NCI-H524 treated with DMSO at 0.1 percent for 48 hours (cell line): ENCODE measurements around the gene KRTAP9-2.
"Not testable (repeated sequence)": the region's sequence is repeated elsewhere in the genome, so short reads cannot be mapped to it uniquely, and the experiment has no call there.

ENCODE experiments used
- DNase-seq: peaks from one replicate; lab custom pipeline; 2025; lab: John Stamatoyannopoulos, UW

KRTAP9-2 gene, protein sequence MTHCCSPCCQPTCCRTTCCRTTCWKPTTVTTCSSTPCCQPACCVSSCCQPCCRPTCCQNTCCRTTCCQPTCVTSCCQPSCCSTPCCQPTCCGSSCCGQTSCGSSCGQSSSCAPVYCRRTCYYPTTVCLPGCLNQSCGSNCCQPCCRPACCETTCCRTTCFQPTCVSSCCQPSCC

DNA sequence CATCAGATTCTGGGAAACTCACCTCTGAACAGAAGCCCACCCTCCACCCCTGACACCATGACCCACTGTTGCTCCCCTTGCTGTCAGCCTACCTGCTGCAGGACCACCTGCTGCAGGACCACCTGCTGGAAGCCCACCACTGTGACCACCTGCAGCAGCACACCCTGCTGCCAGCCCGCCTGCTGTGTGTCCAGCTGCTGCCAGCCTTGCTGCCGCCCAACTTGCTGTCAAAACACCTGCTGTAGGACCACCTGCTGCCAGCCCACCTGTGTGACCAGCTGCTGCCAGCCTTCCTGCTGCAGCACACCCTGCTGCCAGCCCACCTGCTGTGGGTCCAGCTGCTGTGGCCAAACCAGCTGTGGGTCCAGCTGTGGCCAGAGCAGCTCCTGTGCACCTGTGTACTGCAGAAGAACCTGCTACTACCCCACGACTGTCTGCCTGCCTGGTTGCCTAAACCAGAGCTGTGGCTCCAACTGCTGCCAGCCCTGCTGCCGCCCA lies at the start of gene KRTAP9-2:
Gene KRTAP9-2 (plus strand): TSS at position 51 of the 498 bp plus-strand sequence. CDS start 7 bp downstream, at position 58.
- DNase-seq = not testable (repeated sequence)

DNA sequence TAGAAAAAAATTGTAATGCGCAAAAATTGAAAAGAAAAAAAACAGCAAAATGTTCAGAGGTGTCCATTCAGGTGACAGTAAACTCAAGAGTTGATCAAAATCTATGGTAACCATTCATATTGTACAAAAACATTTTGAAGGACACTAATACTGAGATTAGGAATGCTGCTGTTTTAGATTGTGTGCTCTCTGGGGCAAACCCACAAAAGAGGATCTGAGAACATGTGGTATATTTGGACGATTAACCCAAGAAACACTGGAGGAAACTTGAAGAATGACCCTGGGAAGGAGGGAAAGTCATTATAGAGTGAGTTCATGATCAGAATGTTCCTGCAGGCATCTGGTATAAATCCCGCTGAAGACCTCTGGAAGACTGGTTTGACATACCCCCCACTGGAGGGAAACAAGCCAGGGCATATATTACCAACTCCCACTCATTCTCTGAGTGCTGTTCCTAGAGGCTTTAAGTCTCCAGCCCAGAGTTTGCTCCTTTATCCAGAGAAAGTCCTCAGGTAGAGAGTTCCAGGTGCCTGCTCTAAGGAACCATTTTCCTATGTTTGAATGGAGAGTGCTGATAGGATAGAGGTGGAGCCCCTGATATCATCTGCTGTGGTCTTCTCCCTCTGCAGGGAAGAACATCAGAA lies 49.6 kb upstream of the KRTAP9-2 start:
- no peak for DNase-seq

DNA sequence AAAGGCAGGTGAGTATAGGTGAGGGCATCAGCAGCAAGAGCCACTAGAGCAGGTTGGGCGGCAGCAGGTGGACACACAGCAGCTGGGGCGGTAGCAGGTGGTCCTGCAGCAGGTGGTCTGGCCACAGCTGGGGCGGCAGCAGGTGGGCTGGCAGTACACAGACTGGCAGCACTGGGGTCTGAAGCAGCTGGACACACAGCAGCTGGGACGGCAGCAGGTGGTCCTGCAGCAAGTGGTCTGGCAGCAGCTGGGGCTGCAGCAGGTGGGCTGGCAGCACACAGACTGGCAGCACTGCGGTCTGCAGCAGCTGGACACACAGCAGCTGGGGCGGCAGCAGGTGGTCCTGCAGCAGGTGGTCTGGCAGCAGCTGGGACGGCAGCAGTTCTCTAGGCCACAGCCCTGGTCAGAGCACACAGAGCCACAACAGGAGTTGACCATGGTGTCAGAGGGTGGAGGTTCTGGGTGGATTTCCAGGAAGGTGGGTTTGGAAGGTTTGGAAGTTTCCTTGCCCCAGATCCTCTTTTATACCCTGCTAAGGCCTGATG lies 48.6 kb upstream of the KRTAP9-2 start, which contains the start of gene KRTAP4-2:
Gene KRTAP4-2 (minus strand): TSS at position 495 of the 545 bp plus-strand sequence. CDS start 57 bp downstream, at position 438.
- no peak for DNase-seq

DNA sequence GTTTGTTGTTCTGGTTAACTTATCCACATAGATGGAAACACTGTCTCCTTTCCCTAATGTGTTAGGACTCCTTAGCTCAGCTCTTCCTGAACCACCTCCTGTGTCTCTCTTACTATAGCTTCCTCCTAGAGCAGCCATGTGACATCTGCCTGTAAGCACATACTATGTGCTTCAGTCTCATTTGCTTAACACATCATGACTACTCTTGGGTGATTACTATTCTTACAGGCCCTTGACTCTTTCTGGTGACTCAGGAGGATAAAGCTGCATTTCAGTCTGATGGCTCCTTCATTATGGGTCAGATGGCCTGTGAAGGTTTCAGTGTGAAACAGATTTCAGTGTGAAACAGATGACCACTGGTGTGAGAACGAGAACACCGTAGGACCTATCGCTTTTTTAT lies 48.1 kb upstream of the KRTAP9-2 start:
- DNase-seq = no peak

DNA sequence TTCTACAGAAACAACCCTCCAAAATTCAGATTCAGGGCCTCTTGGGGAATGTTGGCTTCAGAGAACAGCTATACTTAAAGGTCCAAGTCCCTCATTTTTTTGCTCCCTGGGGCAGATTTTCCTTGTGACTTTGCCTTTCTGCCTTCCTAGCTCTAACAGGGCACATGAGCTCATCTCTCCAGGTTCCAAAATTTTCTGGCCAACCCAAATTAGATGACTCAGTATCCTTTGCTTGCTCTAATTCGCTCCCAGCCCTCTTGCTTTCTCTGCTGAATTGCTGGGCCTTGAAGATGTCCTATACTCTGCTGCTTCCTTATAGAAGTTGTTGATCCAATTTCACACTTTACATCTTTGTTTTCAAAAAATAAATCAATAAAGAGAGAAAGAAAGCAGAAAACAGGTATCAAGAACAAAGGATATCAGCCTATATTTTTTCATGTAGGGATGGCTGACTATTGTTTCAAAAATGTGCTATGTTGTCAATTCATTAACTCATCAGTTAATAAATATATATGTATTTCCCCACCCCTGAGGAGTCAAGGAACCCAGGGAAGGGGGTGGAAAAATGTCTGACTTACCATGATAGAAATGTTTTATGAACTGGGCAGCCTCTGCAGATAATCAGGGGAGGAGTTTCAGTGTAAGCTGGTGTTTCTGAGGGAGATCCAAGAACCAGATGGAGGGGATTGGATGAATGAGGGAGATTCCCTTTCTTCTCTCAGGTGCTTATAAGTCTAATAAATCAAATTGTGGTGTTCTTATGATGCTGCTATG lies 47.4 kb upstream of the KRTAP9-2 start:
- no peak for DNase-seq

DNA sequence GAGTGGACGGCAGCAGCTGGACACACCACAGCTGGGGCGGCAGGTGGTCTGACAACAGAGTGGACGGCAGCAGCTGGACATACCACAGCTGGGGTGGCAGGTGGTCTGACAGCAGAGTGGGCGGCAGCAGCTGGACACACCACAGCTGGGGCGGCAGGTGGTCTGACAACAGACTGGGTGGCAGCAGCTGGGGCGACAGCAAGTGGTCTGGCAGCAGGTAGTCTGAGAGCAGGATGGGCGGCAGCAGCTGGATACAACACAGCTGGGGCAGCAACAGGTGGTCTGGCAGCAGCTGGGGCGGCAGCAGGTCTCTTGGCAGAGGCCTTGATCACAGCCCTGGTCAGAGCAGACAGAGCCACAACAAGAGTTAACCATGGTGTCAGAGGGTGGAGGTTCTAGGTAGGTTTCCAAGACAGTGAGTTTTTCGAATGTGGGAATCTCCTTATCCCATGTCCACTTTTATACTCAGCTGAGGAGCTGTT lies 41.9 kb upstream of the KRTAP9-2 start, which contains the start of gene KRTAP4-1:
Gene KRTAP4-1 (minus strand): TSS at position 432 of the 482 bp plus-strand sequence. CDS start 57 bp downstream, at position 375.
- no peak for DNase-seq

DNA sequence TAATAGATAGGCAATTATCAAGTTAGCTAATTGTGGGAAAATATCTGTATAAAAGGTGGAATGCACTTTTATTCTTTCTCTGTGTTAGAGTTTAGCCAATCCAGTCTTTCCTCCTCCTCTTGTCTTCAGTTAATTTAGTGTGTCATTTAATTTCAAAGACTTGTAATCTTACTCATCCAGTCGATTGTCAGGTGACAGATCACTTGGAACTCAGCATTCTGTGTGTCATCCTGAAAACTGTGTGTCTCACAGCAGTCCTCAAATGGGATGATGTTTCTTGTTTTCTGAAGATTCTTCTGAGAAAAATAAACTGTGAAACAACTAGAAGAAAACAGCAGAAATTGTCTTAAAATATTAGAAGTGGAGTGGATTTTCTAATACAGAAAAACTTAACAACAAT lies 41.4 kb upstream of the KRTAP9-2 start:
- no peak for DNase-seq

DNA sequence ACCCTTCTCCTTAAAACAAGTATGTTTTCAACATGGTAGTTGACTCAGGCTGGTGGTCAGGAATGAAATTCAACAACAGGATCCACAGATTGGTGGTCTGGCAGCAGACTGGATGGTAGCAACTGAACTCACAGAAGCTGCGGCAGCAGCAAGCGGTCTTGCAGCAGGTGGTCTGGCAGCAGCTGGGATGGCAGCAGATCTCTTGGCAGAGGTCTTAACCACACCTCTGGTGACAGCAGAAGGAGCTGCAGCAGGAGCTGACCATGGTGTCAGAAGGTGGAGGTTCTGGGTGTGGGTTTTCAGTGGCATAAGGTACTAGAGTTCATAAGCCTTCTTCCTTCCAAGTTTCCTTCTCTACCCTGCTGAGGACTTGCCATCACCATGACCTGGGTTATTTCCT lies 39.6 kb upstream of the KRTAP9-2 start:
- no peak for DNase-seq

DNA sequence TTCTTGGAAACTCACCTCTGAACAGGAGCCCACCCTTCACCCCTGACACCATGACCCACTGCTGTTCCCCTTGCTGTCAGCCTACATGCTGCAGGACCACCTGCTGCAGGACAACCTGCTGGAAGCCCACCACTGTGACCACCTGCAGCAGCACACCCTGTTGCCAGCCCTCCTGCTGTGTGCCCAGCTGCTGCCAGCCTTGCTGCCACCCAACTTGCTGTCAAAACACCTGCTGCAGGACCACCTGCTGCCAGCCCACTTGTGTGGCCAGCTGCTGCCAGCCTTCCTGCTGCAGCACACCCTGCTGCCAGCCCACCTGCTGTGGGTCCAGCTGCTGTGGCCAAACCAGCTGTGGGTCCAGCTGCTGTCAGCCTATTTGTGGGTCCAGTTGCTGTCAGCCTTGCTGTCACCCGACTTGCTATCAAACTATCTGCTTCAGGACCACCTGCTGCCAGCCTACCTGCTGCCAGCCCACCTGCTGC lies 36.6 kb upstream of the KRTAP9-2 start, which contains the start of gene KRTAP9-1:
Gene KRTAP9-1 (plus strand): TSS at position 51 of the 482 bp plus-strand sequence. CDS start 0 bp downstream, at position 51.
- not testable (repeated sequence) for DNase-seq

DNA sequence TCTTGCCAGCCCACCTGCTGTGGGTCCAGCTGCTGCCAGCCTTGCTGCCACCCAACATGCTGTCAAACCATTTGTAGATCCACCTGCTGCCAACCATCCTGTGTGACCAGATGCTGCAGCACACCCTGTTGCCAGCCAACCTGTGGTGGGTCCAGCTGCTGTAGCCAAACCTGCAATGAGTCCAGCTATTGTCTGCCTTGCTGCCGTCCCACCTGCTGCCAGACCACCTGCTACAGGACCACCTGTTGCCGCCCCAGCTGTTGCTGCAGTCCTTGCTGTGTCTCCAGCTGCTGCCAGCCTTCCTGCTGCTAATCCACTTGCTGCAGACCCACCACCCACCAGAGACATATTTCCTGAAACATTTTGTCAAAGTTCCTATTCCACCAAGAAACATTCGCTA lies 36.1 kb upstream of the KRTAP9-2 start:
- no peak for DNase-seq

DNA sequence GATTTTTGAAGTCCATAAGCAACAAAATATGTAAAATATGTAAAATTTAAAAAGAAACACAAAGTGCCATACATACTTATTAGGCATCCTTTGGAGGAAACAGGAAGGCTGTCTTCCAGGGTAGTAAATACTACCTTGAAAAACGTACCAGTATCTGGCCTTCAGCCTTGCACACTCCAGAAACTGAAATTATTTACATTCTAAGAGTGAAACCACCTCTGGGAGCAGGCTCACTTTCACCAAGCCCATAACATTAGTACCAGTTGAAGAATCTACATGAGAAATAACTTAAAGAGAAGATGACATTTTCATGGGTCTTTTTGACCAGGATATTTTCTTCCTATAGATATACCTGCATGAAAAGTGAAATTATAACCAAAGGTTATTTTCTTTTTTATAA lies 30.4 kb upstream of the KRTAP9-2 start:
- no peak for DNase-seq

DNA sequence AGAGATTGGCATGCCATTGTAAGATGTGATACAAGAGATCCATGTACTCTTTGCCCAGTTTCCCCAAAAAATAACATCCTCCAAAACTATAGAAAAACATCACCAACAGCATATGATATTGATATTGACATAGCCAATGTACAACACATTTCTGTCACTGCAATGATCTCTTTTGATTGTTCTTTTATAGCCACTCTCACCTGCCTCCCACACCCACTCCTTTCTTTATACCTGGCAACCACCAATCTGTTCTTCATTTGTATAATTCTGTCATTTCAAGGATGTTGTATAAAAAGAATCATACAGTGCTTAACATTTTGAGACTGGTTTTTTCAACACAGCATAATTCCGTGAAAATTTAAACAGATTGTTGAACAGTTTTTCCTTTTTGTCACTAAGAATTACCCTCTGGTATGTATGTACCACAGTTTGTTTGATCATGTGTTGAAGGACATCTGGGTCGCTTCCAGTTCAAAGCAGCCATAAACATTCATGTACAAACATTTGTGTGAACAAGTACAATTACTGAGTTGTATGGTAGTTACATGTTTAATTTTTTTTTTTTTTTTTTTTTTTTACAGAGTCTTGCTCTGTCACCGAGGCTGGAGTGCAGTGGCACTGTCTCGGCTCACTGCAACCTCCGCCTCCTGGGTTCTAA lies 26.9 kb upstream of the KRTAP9-2 start:
- no peak for DNase-seq

DNA sequence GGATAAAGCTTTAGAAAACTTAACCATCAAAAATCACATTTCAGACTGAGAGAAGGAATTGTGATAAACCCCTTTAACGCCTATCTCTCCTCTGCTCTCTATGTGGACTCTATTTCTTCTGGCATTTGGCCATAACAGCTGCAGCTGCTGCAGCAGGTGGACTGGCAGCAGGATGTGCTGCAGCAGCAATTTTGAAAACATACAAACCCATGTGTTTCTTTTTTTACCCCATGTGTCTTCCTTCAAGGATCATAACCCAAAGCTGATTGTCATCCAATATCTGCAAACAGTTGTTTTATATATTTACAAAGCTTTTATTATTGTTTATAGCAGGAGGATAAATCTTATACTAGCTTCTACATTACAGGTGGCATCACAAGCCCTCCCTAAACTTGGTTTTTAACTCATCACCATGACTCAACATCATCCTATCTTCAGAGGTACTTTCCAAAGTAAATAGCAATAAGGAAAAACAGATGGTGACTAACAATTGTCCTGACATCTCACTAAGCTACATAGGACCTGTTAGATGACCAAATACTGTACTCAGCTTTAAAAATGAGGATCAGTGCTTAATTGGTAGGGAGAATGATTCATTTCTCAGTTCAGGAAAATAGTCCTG lies 14.5 kb upstream of the KRTAP9-2 start:
- DNase-seq = no peak

DNA sequence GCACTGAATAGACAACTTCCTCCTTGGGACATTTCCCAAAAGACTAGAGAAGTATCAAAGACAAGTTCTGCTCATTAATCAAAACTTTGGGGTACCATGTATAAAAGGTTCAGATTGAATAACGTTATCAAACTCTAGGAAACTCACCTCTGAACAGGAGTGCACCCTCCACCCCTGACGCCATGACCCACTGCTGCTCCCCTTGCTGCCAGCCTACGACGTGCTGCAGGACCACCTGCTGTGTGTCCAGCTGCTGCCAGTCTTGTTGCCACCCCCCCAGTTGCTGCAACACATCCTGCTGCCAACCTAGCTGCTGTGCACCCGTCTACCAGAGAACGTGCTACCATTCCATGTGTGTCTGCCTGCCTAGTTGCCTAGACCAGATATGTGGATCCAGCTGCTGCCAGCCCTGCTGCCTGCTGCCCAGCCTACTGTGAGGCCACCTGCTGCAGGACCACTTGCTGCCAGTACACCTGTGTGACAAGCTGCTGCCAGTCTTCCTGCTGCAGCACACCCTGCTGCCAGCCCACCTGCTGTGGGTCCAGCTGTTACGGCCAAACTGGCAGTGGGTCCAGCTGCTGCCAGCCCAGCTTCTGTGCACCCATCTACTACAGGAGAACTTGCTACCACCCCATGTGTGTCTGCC lies 13.8 kb upstream of the KRTAP9-2 start:
- DNase-seq = no peak

DNA sequence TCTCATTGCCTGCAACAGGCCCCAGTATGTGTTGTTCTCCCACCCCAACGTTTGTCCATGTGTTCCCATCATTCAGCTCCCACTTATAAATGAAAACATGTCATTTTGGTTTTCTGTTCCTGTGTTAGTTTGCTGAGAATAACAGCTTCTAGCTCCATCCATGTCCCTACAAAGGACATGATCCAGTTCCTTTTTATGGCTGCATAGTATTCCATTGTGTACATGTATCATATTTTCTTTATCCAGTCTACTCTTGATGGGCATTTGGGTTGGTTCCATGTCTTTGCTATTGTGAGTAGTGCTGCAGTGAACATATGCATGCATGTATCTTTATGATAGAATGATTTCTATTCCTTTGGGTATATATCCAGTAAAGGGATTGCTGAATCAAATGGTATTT lies 10.8 kb upstream of the KRTAP9-2 start:
- no peak for DNase-seq

DNA sequence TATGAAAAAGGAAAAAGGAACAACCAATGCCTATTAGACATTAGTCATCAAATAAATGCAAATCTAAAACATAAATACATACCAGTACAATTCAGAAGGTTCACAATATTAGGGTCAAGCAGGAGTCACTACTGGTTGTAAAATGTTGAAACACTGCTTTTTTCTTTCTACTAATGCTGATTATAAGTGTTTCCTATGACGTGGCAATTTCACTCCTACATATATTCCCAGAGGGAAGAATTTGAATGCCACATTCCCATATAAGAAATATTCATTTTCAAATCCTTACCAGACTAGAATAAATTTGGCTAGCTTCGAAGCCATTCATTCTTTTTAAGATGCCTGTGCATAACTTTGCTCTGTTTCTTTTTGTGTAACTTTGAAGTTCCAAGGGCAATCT lies 2.6 kb upstream of the KRTAP9-2 start:
- no peak for DNase-seq

DNA sequence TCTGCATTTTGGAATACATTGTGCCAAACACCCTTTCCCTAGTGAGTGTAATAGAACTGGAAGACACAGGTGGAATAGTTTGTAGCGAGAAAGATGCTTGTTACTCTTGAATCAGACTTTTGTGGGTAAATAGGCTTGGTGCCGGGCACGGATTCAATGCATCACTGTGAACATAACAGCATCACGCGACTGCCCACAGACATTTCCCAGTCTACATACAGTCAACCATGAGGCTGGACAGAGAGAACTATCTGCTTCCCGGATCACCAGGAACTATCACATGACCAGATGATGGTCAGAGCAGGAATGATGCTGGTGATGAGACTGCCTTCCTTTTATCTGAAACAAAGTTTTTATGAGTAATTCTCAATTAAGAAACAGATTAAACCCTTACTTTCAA lies 397 bp upstream of the KRTAP9-2 start:
- DNase-seq = no peak

DNA sequence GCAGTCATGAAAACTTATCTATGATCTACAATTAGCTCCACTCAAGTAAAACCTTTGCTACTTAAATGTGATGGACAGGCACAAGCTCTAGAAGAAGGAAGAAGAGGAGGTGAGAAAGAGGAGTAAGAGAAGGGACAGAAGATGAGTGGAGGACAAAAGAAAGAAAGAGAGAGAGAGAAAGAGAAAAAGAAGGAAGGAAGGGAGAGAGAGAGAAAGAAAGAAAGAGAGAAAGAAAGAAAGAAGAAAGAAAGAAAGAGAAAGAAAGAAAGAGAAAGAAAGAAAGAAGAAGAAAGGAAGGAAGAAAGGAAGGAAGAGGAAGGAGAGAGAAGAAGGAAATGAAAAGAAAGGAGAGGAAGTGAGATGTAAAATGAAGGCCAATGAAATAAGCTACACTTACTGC lies 3.6 kb downstream of the KRTAP9-2 start:
- no peak for DNase-seq

DNA sequence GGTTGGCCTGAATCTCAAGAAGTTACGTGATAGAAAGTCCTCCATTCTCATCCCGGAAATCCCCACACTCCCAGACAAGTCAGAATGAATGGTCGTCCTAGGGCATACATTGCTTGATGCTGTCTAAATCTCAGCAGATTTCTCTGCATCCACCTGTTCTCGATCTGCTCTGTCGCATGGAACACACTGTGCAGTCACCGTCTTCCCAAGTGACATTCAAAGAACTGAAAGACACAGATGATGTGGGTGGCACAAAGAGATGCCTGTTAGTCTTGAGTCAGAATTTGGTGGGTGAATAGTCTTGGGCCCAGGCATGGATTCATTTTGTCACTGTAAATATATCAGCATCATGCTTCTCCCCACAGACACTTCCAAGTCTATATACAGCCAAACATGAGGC lies 5.3 kb downstream of the KRTAP9-2 start:
- no peak for DNase-seq

DNA sequence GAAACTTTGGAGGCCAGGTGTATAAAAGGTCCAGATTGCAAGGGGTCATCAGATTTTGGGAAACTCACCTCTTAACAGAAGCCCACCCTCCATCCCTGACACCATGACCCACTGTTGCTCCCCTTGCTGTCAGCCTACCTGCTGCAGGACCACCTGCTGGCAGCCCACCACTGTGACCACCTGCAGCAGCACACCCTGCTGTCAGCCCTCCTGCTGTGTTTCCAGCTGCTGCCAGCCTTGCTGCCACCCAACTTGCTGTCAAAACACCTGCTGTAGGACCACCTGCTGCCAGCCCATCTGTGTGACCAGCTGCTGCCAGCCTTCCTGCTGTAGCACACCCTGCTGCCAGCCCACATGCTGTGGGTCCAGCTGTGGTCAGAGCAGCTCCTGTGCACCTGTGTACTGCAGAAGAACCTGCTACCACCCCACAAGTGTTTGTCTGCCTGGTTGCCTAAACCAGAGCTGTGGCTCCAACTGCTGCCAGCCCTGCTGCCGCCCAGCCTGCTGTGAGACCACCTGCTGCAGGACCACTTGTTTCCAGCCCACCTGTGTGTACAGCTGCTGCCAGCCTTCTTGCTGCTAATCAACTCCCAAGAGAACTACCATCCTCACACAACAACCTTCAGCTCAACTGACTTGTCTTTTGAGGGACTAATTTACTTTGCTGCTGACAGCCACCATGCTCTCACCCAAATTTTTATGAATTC lies 6.1 kb downstream of the KRTAP9-2 start, which contains the start of gene KRTAP9-3:
Gene KRTAP9-3 (plus strand): TSS at position 51 of the 707 bp plus-strand sequence. CDS start 53 bp downstream, at position 104.
- DNase-seq = not testable (repeated sequence)
